Keratinocyte (primary cell): ENCODE data around the gene NCF2. TPM values are rescaled to one million over a fixed set of nuclear protein-coding genes. Genes with fewer than 3 reads are reported as not detected.

Experiments used
- DNase-seq: peaks from one replicate; pipeline ENCODE4 v3.0.0-alpha.2; 2011; ENCODE audit warnings: low read depth, missing footprints, low spot score
- FAIRE-seq: peaks from 2 replicates; lab custom pipeline; 2011; peaks lifted over from hg19 to GRCh38; lab: Jason Lieb, UNC
- H2AFZ ChIP-seq: 2 replicates; pipeline ENCODE4 v1.6.0; 2012; ENCODE audit warnings: low read length, control low read depth, inconsistent platforms; ENCODE audit not compliant: control insufficient read depth
- H3K27ac ChIP-seq: 2 replicates; pipeline ENCODE4 v1.5.1; 2011; ENCODE audit warnings: low read length; ENCODE audit not compliant: control insufficient read depth, insufficient read depth
- H3K27me3 ChIP-seq: 3 replicates; pipeline ENCODE4 v1.6.0; 2011; ENCODE audit warnings: low read length; ENCODE audit not compliant: control insufficient read depth, insufficient read depth; ENCODE audit errors: extremely low read depth
- H3K36me3 ChIP-seq, 2 experiments: 2 replicates in 1 of 2; 3 replicates in 1 of 2; pipeline ENCODE4 v1.5.1; 2011; ENCODE audit warnings: low read length in 2 of 2, mild to moderate bottlenecking in 1 of 2; ENCODE audit not compliant: control insufficient read depth in 2 of 2, insufficient read depth in 2 of 2; ENCODE audit errors: extremely low read depth in 1 of 2
- H3K4me1 ChIP-seq: 3 replicates; pipeline ENCODE4 v1.5.1; 2011; ENCODE audit warnings: low read length; ENCODE audit not compliant: control insufficient read depth, insufficient read depth; ENCODE audit errors: extremely low read depth
- H3K4me2 ChIP-seq: 3 replicates; pipeline ENCODE4 v1.6.0; 2011; ENCODE audit warnings: low read depth, low read length; ENCODE audit not compliant: control insufficient read depth, insufficient read depth; ENCODE audit errors: extremely low read depth
- H3K4me3 ChIP-seq, 3 experiments: fragments of 200-600 bp in 1 of 3; sonication (generic) in 1 of 3; 2 replicates in 2 of 3; 3 replicates in 1 of 3; pipeline ENCODE4 v1.5.1; 2011 to 2016; ENCODE audit warnings: low read length in 3 of 3, mild to moderate bottlenecking in 3 of 3, control low read depth in 2 of 3, inconsistent platforms in 1 of 3, low read depth in 1 of 3, mixed read lengths in 1 of 3, mixed run types in 1 of 3, moderate library complexity in 1 of 3; ENCODE audit not compliant: control insufficient read depth in 2 of 3, insufficient read depth in 2 of 3; ENCODE audit errors: extremely low read depth in 1 of 3
- H3K79me2 ChIP-seq: 2 replicates; pipeline ENCODE4 v1.6.0; 2012; ENCODE audit warnings: low read length; ENCODE audit not compliant: control insufficient read depth, insufficient read depth
- H3K9ac ChIP-seq: 3 replicates; pipeline ENCODE4 v1.6.0; 2011; ENCODE audit warnings: low read length; ENCODE audit not compliant: control insufficient read depth, insufficient read depth; ENCODE audit errors: extremely low read depth
- H3K9me1 ChIP-seq: 3 replicates; pipeline ENCODE4 v1.6.0; 2011; ENCODE audit warnings: low read length; ENCODE audit not compliant: control insufficient read depth, insufficient read depth; ENCODE audit errors: extremely low read depth
- H3K9me3 ChIP-seq: 2 replicates; pipeline ENCODE4 v1.5.1; 2012; ENCODE audit warnings: low read depth, low read length; ENCODE audit not compliant: control insufficient read depth
- H4K20me1 ChIP-seq: 3 replicates; pipeline ENCODE4 v1.6.0; 2011; ENCODE audit warnings: low read length; ENCODE audit not compliant: control insufficient read depth, insufficient read depth; ENCODE audit errors: extremely low read depth
- EZH2 ChIP-seq: IDR thresholded peaks from one replicate; pipeline ENCODE4 v1.6.1; 2012; ENCODE audit warnings: inconsistent platforms, mild to moderate bottlenecking, low read length, moderate library complexity
- dilution Hi-C: fragments of 300-500 bp; cut with MboI; formaldehyde crosslinking; loops from one replicate; pipeline ENCODE4 v1.7.0; 2020; ENCODE audit warnings: low sequenced_read_pairs; ENCODE audit not compliant: extremely low pct_ligation_motif_present
- polyA plus RNA-seq, 5 experiments: library from polyadenylated mRNA; depleted of rRNA in 3 of 5; stranded (reverse) in 3 of 5; stranded (forward) in 1 of 5; unstranded in 1 of 5; fragments of >200 nt; gene quantifications; 1 replicate in 1 of 5; 2 replicates in 3 of 5; 3 replicates in 1 of 5; pipeline versions ENCODE4 v1.2.1 to v1.2.3, GENCODE V29; 2011 to 2012; ENCODE audit warnings: missing spikeins in 2 of 5, low read depth in 1 of 5, low replicate concordance in 1 of 5
- TF ChIP-seq, protein P1 (sequence below), 3 experiments: IDR thresholded peaks in 1 of 3; conservative IDR thresholded peaks in 1 of 3; optimal IDR thresholded peaks in 1 of 3; 2 replicates in 2 of 3; 3 replicates in 1 of 3; pipeline versions ENCODE3 to v1.5.1; 2011; ENCODE audit warnings: low read length in 3 of 3, mild to moderate bottlenecking in 3 of 3, moderate library complexity in 2 of 3, control low read depth in 1 of 3, inconsistent platforms in 1 of 3; ENCODE audit not compliant: insufficient read depth in 2 of 3; ENCODE audit errors: extremely low read depth in 1 of 3

Gene NCF2
- polyA plus RNA-seq, 1 donor (not counting 4 experiments of a cell fraction or from before 2014, with no cell fraction given) = 9.2 TPM

- peak overlapping the region; percentile 73 to 90 (median 81) for H3K4me3 ChIP-seq
- peak overlapping the region; percentile 86 for H3K4me2 ChIP-seq
- H3K9me1 ChIP-seq = no peaks in the 10 kb centered on the region
- TF ChIP-seq EZH2 = no peak
- TF ChIP-seq, protein P1, sequence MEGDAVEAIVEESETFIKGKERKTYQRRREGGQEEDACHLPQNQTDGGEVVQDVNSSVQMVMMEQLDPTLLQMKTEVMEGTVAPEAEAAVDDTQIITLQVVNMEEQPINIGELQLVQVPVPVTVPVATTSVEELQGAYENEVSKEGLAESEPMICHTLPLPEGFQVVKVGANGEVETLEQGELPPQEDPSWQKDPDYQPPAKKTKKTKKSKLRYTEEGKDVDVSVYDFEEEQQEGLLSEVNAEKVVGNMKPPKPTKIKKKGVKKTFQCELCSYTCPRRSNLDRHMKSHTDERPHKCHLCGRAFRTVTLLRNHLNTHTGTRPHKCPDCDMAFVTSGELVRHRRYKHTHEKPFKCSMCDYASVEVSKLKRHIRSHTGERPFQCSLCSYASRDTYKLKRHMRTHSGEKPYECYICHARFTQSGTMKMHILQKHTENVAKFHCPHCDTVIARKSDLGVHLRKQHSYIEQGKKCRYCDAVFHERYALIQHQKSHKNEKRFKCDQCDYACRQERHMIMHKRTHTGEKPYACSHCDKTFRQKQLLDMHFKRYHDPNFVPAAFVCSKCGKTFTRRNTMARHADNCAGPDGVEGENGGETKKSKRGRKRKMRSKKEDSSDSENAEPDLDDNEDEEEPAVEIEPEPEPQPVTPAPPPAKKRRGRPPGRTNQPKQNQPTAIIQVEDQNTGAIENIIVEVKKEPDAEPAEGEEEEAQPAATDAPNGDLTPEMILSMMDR (optimal IDR thresholded peaks at IDR 0.05 in 1 of 3, IDR thresholded peaks at IDR 0.05 in 1 of 3, conservative IDR thresholded peaks at IDR 0.05 in 1 of 3; ENCODE audit: extremely low read depth in 1 of 3, insufficient read depth in 2 of 3, low read length in 3 of 3) = no peak
- H3K79me2 ChIP-seq = peaks cover 41% of the 10 kb centered on the region
- H3K9me3 ChIP-seq = no peaks in the 10 kb centered on the region
- H2AFZ ChIP-seq = no peak overlapping the region
- no peaks in the 10 kb centered on the region for H4K20me1 ChIP-seq
- no peaks in the 10 kb centered on the region for H3K27me3 ChIP-seq
- H3K36me3 ChIP-seq = peaks cover 8% of the 10 kb centered on the region in 2 experiments
- FAIRE-seq (no peak), DNase-seq (no peak)
- dilution Hi-C loops = no loop called here
- H3K9ac ChIP-seq = peak overlapping the region; percentile 85
- H3K27ac ChIP-seq = peak overlapping the region; percentile 84
- H3K4me1 ChIP-seq = peaks cover 32% of the 10 kb centered on the region
Measured at GRCh38 chr1:183634429-183635065, 44.3 kb upstream of the NCF2 start.

DNA sequence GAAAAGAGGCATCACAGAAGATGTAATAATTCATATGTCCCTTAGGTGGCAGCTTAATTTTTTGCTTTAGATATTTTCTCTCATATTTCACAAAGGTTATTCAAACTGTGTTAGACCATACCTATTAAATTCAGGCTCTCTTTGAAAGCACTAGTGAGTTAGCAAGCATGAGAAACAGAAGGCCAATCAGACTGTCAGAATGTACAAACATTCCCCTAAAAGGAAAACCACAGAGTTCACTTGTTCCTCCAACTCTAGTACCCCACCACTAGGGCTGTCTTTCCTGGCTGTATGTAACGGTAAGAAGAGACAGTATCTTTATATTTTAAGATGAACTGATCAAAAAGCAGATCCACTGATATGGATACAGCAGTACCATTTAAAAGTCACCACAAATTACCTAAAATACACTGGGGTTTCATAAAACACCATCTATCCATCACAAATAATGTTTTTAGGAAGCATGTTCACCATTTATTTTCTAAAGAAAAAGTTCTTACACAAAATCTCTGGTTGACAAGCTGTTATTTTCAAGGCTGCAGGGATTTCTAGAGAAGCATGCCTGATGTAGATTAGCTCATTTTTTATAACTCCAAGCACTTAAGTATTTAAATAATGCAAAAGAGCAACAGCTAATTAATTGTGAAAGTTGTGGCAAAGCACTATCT is 43.6 kb upstream of the NCF2 start:
- Histone ChIP-seq H3K36me3 (peaks cover 8 to 9% of the 10 kb centered on the region in 2 experiments), H3K27me3 (no peaks in the 10 kb centered on the region), H3K4me1 (peaks cover 33% of the 10 kb centered on the region), H3K4me3 (peak overlapping the region; percentile 73 to 90 (median 81)), H3K79me2 (peaks cover 41% of the 10 kb centered on the region), H3K4me2 (peak overlapping the region; percentile 86), H3K9me3 (no peaks in the 10 kb centered on the region), H4K20me1 (no peaks in the 10 kb centered on the region), H2AFZ (no peak overlapping the region), H3K9me1 (no peaks in the 10 kb centered on the region), H3K9ac (peak overlapping the region; percentile 85), H3K27ac (peak overlapping the region; percentile 84)
- no peak for DNase-seq
- TF ChIP-seq, protein P1 (optimal IDR thresholded peaks at IDR 0.05 in 1 of 3, IDR thresholded peaks at IDR 0.05 in 1 of 3, conservative IDR thresholded peaks at IDR 0.05 in 1 of 3; ENCODE audit: extremely low read depth in 1 of 3, insufficient read depth in 2 of 3, low read length in 3 of 3) = peak in 2 of 3 experiments; percentile 53 to 71
- TF ChIP-seq EZH2 = no peak
- dilution Hi-C loops = no loop called here
- peak; percentile 48 for FAIRE-seq
